A673 (cell line): Measurements from ENCODE around the gene TEX9.

Source experiments
- EZH2 ChIP-seq: fragments of 200-600 bp; sonication (generic); IDR thresholded peaks from 2 replicates; pipeline ENCODE4 v1.6.1; 2017; ENCODE audit warnings: borderline replicate concordance, low read depth, mild to moderate bottlenecking, mixed read lengths, antibody characterized with exemption, low read length; ENCODE audit not compliant: poor library complexity, severe bottlenecking
- TF ChIP-seq, protein P1 (sequence below): fragments of 300-800, 200-600 bp; sonication (generic); conservative IDR thresholded peaks from 2 replicates; pipeline ENCODE4 v1.5.1; 2017; ENCODE audit warnings: low read depth, mild to moderate bottlenecking, antibody characterized with exemption, low read length, moderate library complexity, mixed read lengths

DNA sequence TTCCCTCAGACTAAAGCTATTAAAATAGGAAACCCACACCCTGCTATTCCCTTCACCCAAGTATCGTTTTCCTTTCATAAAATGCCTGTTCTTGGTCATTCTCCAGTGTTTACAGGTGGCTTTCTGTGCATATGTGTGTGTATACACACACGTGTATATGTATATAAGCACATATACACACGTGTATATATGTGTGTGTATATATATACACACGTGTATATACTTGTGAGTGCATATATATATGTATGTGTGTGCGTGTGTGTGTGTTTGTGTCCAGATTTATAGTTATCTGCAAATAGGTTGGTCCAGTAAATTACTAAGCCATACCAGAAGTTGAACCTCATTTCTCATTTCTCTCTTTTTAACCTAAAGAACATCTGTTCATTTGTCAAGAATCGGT is 15.7 kb upstream of the TEX9 start:
- TF ChIP-seq, protein P1, sequence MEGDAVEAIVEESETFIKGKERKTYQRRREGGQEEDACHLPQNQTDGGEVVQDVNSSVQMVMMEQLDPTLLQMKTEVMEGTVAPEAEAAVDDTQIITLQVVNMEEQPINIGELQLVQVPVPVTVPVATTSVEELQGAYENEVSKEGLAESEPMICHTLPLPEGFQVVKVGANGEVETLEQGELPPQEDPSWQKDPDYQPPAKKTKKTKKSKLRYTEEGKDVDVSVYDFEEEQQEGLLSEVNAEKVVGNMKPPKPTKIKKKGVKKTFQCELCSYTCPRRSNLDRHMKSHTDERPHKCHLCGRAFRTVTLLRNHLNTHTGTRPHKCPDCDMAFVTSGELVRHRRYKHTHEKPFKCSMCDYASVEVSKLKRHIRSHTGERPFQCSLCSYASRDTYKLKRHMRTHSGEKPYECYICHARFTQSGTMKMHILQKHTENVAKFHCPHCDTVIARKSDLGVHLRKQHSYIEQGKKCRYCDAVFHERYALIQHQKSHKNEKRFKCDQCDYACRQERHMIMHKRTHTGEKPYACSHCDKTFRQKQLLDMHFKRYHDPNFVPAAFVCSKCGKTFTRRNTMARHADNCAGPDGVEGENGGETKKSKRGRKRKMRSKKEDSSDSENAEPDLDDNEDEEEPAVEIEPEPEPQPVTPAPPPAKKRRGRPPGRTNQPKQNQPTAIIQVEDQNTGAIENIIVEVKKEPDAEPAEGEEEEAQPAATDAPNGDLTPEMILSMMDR = no peak
- TF ChIP-seq EZH2 = no peak
